ENCODE results near the gene BMERB1.
"Not testable (repeated sequence)": the region's sequence is repeated elsewhere in the genome, so short reads cannot be mapped to it uniquely, and the experiment has no call there.

Gene BMERB1

DNA sequence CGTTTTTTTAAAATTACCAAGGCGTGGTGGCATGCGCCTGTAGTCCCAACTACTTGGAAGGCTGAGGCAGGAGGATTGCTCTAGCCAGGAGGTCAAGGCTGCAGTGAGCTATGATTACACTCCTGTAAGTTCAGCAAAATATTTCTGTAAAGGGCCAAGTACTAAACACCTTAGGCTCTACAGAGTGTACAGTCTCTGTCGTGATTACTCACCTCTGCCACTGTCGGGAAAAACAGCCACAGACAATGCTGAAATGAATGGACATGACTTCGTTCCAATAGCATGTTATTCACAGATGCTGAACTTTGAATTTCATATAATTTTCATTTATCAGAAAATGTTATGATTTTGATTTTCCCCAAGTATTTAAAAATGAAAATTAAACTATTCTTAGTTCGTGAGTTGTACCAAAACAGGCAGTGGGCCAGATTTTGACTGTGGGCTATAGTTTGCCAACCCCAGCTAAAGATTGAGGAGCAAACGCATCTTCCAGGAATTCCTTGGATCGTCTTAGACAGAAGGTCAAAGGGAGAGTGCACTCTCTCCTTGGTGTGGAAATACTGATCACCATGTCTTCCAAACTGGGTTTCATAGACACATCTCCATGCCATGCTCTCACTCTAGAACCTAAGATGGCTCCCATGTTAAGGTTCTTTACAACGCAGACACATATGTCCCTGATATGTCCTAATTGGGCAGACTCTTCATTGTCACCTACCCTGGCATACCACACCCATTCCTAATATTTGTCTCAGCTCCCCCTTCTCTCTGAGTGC is 119.1 kb downstream of the BMERB1 start:
- no peak overlapping the region for H3K4me3 ChIP-seq (ENCODE audit: low read length)
- no peak for TF ChIP-seq ZNF274 (IDR thresholded peaks at IDR 0.05; ENCODE audit: low read depth, low read length)

DNA sequence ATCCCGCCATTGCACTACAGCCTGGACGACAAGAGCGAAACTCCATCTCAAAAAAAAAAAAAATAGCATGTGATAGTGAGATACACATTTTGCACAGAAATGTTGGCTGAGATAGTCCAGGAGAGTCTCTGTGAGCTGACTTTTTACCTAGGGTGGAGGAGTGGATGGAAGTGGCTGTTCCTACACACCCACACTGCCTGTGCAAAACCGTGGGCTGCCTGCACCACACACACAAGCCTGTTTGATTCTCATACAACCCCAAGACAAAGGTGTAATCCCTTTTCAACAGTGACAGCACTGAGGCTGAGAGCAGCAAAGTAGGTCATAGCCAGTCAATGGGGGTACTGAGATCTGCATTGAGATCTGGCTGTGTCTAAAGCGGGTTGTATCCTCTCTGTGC is 121.7 kb downstream of the BMERB1 start:
- H3K4me3 ChIP-seq (ENCODE audit: low read length): no peak overlapping the region
- TF ChIP-seq ZNF274 (IDR thresholded peaks at IDR 0.05; ENCODE audit: low read depth, low read length): no peak

DNA sequence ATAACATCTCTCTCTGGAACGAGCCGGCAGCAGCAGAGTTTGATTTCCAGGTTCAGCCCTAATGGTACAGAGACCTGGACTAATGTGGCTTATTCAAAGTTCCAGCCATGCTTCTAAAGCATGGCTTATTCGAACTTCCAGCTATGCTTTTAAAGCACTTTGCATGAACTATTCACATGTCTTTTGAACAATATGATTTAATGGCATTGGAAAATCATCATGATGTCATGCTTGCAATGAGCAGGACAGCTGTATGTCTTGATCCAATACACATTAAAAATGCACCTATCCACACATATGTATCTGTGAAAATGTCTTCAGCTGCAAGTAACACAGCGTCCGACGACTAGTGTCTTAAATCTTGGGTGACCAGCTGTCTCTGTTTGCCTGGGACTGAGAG is 122.9 kb downstream of the BMERB1 start:
- no peak overlapping the region for H3K4me3 ChIP-seq (ENCODE audit: low read length)
- no peak for TF ChIP-seq ZNF274 (IDR thresholded peaks at IDR 0.05; ENCODE audit: low read depth, low read length)

DNA sequence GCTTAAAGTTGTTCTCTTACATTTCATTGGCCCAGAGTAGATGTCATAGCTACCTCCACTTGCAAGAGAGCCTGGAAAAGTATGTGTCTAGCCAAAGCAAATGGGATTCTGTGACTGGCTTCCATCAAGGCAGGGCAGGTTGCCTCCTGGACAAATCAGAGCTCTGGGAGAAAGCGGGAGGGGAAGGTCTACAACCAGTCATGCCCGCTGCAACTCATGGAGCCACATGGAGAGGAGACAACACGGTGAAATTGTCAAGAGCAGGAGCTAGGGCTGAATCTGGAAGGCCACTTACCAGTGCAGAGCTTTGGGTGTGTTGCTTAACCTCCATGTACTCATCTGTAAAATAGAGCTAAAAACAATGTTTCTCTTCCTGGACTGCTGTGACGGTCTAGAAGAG is 124.8 kb downstream of the BMERB1 start:
- H3K4me3 ChIP-seq (ENCODE audit: low read length): no peak overlapping the region
- TF ChIP-seq ZNF274 (IDR thresholded peaks at IDR 0.05; ENCODE audit: low read depth, low read length): no peak

- no peak overlapping the region for H3K4me3 ChIP-seq (ENCODE audit: low read length)
- no peak for TF ChIP-seq ZNF274 (IDR thresholded peaks at IDR 0.05; ENCODE audit: low read depth, low read length)
Measured at GRCh38 chr16:15564604-15565339, 130.4 kb downstream of the BMERB1 start.

DNA sequence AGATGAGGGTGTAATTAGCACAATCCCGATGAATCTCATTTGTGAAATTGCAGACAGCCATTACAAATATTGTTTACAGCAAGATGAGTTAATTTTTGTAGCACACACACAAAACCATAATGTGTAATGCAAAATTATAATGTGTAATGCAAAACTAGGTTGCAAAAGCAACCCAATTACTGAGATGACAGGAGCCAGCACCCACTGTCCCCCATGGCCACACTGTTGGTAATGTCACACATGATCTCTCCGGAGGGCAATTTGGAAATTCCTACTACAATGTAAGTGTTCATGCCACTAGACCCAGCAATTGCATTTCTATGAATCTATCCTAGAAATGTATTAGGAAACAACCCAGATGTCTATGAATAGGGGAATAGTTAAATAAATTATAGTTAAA is 131.7 kb downstream of the BMERB1 start:
- TF ChIP-seq ZNF274 (IDR thresholded peaks at IDR 0.05; ENCODE audit: low read depth, low read length): no peak
- H3K4me3 ChIP-seq (ENCODE audit: low read length): no peak overlapping the region

GRCh38 chr16:15567823-15568222 is 133.4 kb downstream of the BMERB1 start:
- H3K4me3 ChIP-seq (ENCODE audit: low read length): no peak overlapping the region
- TF ChIP-seq ZNF274 (IDR thresholded peaks at IDR 0.05; ENCODE audit: low read depth, low read length): no peak

GRCh38 chr16:15570666-15571065 is 136.3 kb downstream of the BMERB1 start:
- H3K4me3 ChIP-seq (ENCODE audit: low read length): not testable (repeated sequence)

DNA sequence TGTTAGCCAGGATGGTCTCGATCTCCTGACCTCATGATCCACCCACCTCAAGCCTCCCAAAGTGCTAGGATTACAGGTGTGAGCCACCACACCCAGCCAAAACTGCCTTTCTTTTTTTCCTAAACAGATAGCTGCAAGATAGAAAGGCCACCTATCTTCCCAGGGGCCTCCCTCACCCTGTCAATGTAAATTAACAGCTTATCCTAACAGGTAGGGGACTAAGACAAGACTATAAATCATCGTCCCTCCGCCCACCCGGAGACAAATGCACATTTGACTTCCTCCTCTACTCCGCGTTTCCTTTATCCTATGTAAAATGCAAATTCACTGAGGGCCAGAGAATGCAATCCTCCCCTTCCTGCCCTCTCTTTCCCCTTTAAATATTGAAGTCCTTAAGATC is 137.2 kb downstream of the BMERB1 start:
- no peak for TF ChIP-seq ZNF274 (IDR thresholded peaks at IDR 0.05; ENCODE audit: low read depth, low read length)
- H3K4me3 ChIP-seq (ENCODE audit: low read length): no peak overlapping the region

DNA sequence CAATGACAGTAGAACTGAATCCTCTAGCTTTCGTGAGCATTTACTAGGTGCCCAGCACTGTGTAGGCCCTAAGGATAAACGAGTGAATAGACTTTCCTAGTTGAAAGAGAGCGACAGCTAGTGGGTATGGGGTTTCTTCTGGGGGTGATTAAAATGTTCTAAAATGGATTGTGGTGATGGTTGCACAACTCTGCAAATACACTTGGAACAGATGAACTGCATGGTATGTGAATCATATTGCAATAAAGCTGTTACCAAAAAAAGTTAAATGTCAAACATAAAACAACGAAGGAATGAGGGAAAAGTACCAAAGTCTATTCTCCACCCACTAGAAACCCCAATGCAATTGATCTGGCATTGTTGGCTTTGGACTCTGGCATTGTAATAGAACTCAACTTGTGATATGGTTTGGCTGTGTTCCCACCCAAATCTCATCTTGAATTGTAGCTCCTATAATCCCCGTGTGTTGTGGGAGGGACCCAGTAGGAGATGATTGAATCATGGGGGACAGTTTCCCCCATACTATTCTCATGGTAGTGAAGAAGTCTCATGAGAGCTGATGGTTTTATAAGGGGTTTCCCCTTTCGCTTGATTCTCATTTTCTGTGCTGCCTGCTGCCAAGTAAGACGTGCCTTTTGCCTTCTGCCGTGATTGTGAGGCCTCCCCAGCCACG is 138.1 kb downstream of the BMERB1 start:
- H3K4me3 ChIP-seq (ENCODE audit: low read length): no peak overlapping the region

DNA sequence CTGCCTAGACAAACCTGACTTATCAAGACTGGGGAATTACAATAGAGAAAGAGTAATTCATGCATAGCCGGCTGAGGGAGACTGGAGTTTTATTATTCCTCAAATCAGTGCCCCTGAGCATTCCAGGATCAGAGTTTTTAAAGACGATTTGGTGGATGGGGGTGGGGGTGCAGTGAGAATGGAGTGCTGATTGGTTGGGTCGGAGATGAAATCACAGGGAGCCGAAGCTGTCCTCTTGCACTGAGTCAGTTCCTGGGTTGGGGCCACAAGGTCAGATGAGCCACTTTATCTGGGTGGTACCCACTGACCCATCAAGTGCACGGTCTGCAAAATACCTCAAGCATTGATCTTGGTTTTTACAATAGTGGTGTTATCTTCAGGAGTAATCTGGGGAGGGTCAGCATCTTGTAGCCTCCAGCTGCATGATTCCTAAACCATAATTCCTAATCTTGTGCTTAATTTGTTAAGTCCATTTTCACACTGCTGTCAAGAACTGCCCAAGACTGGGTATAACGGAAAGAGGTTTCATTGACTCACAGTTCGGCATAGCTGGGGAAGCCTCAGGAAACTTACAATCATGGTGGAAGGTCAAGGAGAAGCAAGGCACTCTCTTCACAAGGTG is 139.0 kb downstream of the BMERB1 start:
- H3K4me3 ChIP-seq (ENCODE audit: low read length): no peak overlapping the region
- no peak for TF ChIP-seq ZNF274 (IDR thresholded peaks at IDR 0.05; ENCODE audit: low read depth, low read length)

More for the DNA sequence above, 138.1 kb downstream of the BMERB1 start:
- no peak for TF ChIP-seq ZNF274 (IDR thresholded peaks at IDR 0.05; ENCODE audit: low read depth, low read length)

GRCh38 chr16:15573896-15574613 is 139.7 kb downstream of the BMERB1 start:
- H3K4me3 ChIP-seq (ENCODE audit: low read length): not testable (repeated sequence)

- H3K4me3 ChIP-seq (ENCODE audit: low read length): no peak overlapping the region
- no peak for TF ChIP-seq ZNF274 (IDR thresholded peaks at IDR 0.05; ENCODE audit: low read depth, low read length)
Measured at GRCh38 chr16:15574614-15574948, 140.2 kb downstream of the BMERB1 start.
